Measurements from ENCODE around the gene MAP4. TPM values are rescaled to one million over a fixed set of nuclear protein-coding genes. Genes with fewer than 3 reads are reported as not detected.

The MAP4 gene
- total and polyA plus RNA-seq, 2 of the 13 experiments (the other 11 are each of a cell fraction or from before 2014, with no cell fraction given) = 33.1 to 38.7 TPM

GRCh38 chr3:47954567-47954966 is 61.6 kb downstream of the MAP4 start (continued):
- TF ChIP-seq, protein P1, sequence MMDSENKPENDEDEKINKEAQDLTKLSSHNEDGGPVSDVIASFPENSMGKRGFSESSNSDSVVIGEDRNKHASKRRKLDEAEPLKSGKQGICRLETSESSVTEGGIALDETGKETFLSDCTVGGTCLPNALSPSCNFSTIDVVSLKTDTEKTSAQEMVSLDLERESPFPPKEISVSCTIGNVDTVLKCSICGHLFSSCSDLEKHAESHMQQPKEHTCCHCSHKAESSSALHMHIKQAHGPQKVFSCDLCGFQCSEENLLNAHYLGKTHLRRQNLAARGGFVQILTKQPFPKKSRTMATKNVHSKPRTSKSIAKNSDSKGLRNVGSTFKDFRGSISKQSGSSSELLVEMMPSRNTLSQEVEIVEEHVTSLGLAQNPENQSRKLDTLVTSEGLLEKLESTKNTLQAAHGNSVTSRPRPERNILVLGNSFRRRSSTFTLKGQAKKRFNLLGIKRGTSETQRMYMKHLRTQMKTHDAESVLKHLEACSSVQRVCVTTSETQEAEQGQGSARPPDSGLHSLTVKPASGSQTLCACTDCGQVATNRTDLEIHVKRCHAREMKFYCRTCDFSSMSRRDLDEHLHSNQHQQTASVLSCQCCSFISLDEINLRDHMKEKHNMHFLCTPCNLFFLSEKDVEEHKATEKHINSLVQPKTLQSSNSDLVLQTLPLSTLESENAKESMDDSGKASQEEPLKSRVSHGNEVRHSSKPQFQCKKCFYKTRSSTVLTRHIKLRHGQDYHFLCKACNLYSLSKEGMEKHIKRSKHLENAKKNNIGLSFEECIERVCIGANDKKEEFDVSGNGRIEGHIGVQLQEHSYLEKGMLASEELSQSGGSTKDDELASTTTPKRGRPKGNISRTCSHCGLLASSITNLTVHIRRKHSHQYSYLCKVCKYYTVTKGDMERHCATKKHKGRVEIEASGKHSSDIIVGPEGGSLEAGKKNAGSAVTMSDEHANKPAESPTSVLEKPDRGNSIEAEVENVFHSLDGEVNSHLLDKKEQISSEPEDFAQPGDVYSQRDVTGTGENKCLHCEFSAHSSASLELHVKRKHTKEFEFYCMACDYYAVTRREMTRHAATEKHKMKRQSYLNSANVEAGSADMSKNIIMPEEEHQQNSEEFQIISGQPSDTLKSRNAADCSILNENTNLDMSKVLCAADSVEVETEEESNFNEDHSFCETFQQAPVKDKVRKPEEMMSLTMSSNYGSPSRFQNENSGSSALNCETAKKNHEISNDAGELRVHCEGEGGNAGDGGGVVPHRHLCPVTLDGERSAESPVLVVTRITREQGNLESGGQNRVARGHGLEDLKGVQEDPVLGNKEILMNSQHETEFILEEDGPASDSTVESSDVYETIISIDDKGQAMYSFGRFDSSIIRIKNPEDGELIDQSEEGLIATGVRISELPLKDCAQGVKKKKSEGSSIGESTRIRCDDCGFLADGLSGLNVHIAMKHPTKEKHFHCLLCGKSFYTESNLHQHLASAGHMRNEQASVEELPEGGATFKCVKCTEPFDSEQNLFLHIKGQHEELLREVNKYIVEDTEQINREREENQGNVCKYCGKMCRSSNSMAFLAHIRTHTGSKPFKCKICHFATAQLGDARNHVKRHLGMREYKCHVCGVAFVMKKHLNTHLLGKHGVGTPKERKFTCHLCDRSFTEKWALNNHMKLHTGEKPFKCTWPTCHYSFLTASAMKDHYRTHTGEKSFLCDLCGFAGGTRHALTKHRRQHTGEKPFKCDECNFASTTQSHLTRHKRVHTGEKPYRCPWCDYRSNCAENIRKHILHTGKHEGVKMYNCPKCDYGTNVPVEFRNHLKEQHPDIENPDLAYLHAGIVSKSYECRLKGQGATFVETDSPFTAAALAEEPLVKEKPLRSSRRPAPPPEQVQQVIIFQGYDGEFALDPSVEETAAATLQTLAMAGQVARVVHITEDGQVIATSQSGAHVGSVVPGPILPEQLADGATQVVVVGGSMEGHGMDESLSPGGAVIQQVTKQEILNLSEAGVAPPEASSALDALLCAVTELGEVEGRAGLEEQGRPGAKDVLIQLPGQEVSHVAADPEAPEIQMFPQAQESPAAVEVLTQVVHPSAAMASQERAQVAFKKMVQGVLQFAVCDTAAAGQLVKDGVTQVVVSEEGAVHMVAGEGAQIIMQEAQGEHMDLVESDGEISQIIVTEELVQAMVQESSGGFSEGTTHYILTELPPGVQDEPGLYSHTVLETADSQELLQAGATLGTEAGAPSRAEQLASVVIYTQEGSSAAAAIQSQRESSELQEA (CRISPR knock-in tag; IDR thresholded peaks at IDR 0.05; ENCODE audit: not compliant biosample characterization) = no peak

GRCh38 chr3:47950453-47951169 is 65.6 kb downstream of the MAP4 start:
- peaks cover 0 to 1% of the 10 kb centered on the region in 2 experiments; a peak in 2 of 5 replicates for H3K36me3 ChIP-seq (replicated peaks in 1 of 2; ENCODE audit: control insufficient read depth in 1 of 2, insufficient read depth in 2 of 2, low read length in 2 of 2)
- ATAC-seq (no peak), DNase-seq (ENCODE audit: low spot score) (no peak), FAIRE-seq (no peak)
- BruUV-seq (replicated peaks) = no TSS peak
- no peaks in the 10 kb centered on the region for H3K9me3 ChIP-seq (ENCODE audit: low read length)
- in situ Hi-C loops (cut with HindIII; ENCODE audit: extremely low pct_ligation_motif_present, low pct_unique_long_range_greater_than_20kb) (no loop called here), intact Hi-C loops (cut with micrococcal nuclease; ENCODE audit: unreplicated experiment) (no loop called here)
- no peaks in the 10 kb centered on the region for H3K27me3 ChIP-seq (ENCODE audit: control insufficient read depth in 1 of 2, insufficient read depth in 2 of 2, low read length in 2 of 2)
- peak overlapping the region; percentile 65 for H3K4me2 ChIP-seq (ENCODE audit: low read depth, low read length)
- H3K79me2 ChIP-seq (ENCODE audit: insufficient read depth, low read length) = peaks cover 11% of the 10 kb centered on the region
- TF ChIP-seq NCOR1 (IDR thresholded peaks at IDR 0.05; ENCODE audit: borderline replicate concordance, low read length) (peak; percentile 8; the same call in 1 of the 2 replicates), EED (CRISPR knock-in tag; IDR thresholded peaks at IDR 0.05) (no peak)
- ChIA-PET POLR2A (interaction anchor here (0.7 to 1.0 kb wide), 2 partner anchors 10 to 61 kb away, joined by 3 to 4 read pairs; no protein-coding TSS in a partner anchor), CTCF (ENCODE audit: low intra/inter-chr PET ratio, low total read pairs) (no interaction called here)
- H3K27ac ChIP-seq (ENCODE audit: extremely low read length, insufficient read depth, low read length) = peak overlapping the region; percentile 63
- peak overlapping the region in 1 of 3 experiments; percentile 6; a peak in 1 of 6 replicates for H3K4me3 ChIP-seq (replicated peaks in 1 of 3; ENCODE audit: insufficient read depth in 1 of 3, low read depth in 2 of 3, low read length in 3 of 3)
- no peak overlapping the region for H2AFZ ChIP-seq (ENCODE audit: low read length)
- WGBS (ENCODE audit: low lambda C conversion rate) = 68% methylated on average over 5 of the region's 5 CpGs
- H3K9ac ChIP-seq (ENCODE audit: insufficient read depth, low read depth, low read length) = peak overlapping the region; percentile 17; the same call in 1 of the 2 replicates
- H3K4me1 ChIP-seq (ENCODE audit: insufficient read depth, low read length) = peaks cover 57% of the 10 kb centered on the region
- no peaks in the 10 kb centered on the region for H4K20me1 ChIP-seq (ENCODE audit: insufficient read depth, low read length)
